Memory B cell (primary cell): ENCODE data around the gene TPGS1.

Source experiments
- ATAC-seq: fragments of 150-1000 bp; cut with Tn5 transposase; 2 replicates; pipeline ENCODE4 v1.10.0; 2021; ENCODE audit warnings: low read depth, mild to moderate bottlenecking, moderate library complexity
- DNase-seq, 2 donors: peaks; one replicate each; pipeline ENCODE4 v3.0.0; 2022; ENCODE audit warnings: low spot score in 2 of 2
- H3K27ac Mint-ChIP-seq: one replicate; pipeline ENCODE4 v1.8.0; 2022; ENCODE audit warnings: mild to moderate bottlenecking, moderate library complexity, mixed read lengths
- H3K27me3 Mint-ChIP-seq: one replicate; pipeline ENCODE4 v1.8.0; 2022; ENCODE audit warnings: mixed read lengths
- H3K36me3 Mint-ChIP-seq: one replicate; pipeline ENCODE4 v1.8.0; 2022; ENCODE audit warnings: mild to moderate bottlenecking, mixed read lengths
- H3K4me1 Mint-ChIP-seq: one replicate; pipeline ENCODE4 v1.8.0; 2022; ENCODE audit warnings: mixed read lengths
- H3K4me3 Mint-ChIP-seq: one replicate; pipeline ENCODE4 v1.8.0; 2022; ENCODE audit warnings: mild to moderate bottlenecking, moderate library complexity, mixed read lengths
- H3K9me3 Mint-ChIP-seq: one replicate; pipeline ENCODE4 v1.8.0; 2022; ENCODE audit warnings: mixed read lengths

The TPGS1 gene

DNA sequence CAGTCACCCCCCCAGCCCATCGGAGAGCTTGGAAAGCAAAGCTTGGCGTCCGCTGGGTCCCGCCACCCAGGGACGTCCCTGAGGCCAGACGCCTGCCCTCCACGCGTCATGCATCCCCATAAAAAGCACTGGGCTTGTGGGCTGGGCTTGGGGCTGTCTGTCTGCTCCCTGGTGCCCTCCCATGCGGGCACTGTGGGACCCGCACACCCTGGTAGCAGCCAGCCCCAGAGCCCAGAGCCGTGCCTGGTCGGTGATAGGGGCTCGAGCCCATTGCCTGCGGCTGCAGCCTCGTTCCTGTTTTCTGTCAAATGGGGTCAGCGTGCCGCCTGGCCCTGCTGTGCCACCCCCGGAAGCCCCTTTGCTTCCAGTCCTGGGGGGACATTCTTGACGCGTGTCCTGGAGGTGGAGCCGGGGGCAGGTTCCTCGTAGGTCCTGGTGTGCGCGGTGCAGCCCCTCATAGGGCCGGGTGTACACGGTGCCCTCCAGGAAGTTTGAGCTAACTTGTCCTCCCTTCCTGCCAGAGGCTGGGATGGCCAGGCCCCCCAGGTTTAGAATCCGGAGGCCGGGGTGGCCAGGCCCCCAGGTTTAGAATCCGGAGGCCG, 32.2 kb downstream of the TPGS1 start:
- H3K27ac Mint-ChIP-seq, result no peak overlapping the region
- H3K36me3 Mint-ChIP-seq, result peaks cover 7% of the 10 kb centered on the region
- no peak for ATAC-seq
- no peaks in the 10 kb centered on the region for H3K27me3 Mint-ChIP-seq
- peaks cover 4% of the 10 kb centered on the region for H3K4me1 Mint-ChIP-seq
- H3K4me3 Mint-ChIP-seq, result no peak overlapping the region
- H3K9me3 Mint-ChIP-seq, result no peaks in the 10 kb centered on the region
- DNase-seq, result no peak

DNA sequence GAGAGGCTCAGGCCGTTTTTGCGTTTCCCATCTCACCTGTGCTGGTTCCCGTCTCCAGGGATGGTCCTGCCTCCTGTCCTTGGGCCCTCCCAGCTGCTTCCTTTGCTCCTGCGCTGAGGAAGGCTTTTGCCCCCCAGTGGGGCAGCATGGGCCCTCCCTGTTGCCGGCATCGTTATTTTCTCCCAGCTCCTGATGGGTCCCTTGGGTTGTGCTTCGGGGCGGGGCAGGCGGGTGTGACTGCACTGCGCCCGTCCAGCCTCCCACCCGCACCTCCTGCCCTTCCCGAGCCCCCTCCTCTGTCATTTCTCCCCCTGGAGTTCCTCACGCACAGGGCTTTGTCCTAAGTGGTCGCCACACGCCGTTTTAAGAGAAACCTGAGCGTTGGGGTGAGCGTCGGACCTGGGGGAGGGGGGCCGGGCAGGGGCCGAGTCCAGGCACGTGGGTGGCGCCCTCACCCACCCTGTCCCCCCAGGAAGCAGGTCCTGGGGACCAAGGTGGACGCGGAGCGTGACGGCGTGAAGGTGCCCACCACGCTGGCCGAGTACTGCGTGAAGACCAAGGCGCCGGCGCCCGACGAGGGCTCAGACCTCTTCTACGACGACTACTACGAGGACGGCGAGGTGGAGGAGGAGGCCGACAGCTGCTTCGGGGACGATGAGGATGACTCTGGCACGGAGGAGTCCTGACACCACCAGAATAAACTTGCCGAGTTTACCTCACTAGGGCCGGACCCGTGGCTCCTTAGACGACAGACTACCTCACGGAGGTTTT, 33.8 kb downstream of the TPGS1 start:
- Mint-ChIP-seq H3K4me3 (no peak overlapping the region), H3K4me1 (peaks cover 2% of the 10 kb centered on the region), H3K27ac (no peak overlapping the region), H3K9me3 (peaks cover 2% of the 10 kb centered on the region), H3K36me3 (peaks cover 4% of the 10 kb centered on the region), H3K27me3 (peaks cover 6% of the 10 kb centered on the region)
- no peak for ATAC-seq
- DNase-seq, result no peak

DNA sequence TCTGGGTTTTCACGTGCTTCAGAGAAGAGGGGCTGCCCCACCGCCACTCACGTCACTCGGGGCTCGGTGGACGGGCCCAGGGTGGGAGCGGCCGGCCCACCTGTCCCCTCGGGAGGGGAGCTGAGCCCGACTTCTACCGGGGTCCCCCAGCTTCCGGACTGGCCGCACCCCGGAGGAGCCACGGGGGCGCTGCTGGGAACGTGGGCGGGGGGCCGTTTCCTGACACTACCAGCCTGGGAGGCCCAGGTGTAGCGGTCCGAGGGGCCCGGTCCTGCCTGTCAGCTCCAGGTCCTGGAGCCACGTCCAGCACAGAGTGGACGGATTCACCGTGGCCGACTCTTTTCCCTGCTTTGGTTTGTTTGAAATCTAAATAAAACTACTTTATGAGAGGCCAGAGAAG, 34.4 kb downstream of the TPGS1 start:
- DNase-seq (no peak), ATAC-seq (no peak)
- Mint-ChIP-seq H3K4me3 (no peak overlapping the region), H3K9me3 (peaks cover 2% of the 10 kb centered on the region), H3K4me1 (peaks cover 2% of the 10 kb centered on the region), H3K27ac (no peak overlapping the region), H3K36me3 (peaks cover 3% of the 10 kb centered on the region), H3K27me3 (peaks cover 6% of the 10 kb centered on the region)

DNA sequence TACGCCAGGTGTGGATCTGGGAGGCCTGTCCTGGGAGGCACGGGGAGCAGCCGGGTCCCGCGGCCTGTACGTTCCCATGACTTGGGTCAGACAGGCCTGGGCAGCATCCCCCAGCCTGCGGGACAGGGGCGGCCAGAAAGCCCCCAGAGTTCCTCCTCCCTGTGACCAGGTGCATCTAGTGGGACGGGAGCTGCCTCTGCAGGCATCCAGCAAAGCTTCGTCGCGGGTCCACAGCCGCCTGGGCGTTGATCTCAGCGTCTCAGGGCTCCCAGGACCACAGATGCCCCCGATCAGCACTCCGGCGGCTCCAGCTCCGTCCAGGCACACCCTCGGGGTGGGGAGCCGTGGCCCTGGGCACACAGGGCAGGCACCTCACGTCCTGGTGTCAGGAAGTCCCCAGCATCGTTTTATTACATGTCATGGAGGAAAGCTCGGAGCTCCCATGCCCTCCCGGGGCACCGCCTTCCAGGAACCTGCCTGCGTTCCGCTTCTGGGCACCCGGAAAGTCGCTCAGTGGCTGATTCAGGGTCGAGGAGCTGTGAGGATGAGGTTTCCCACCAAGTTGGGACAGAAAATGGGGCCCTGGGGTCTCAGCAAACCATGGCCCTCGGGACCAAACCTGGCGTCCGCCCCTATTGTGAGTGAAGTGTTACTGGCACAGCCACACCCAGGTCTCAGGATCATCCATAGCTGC, 35.0 kb downstream of the TPGS1 start:
- no peak for ATAC-seq
- H3K4me1 Mint-ChIP-seq, result peaks cover 2% of the 10 kb centered on the region
- H3K4me3 Mint-ChIP-seq, result no peak overlapping the region
- peaks cover 6% of the 10 kb centered on the region for H3K27me3 Mint-ChIP-seq
- H3K36me3 Mint-ChIP-seq, result peaks cover 2% of the 10 kb centered on the region
- peaks cover 2% of the 10 kb centered on the region for H3K9me3 Mint-ChIP-seq
- no peak overlapping the region for H3K27ac Mint-ChIP-seq
- DNase-seq, result no peak

DNA sequence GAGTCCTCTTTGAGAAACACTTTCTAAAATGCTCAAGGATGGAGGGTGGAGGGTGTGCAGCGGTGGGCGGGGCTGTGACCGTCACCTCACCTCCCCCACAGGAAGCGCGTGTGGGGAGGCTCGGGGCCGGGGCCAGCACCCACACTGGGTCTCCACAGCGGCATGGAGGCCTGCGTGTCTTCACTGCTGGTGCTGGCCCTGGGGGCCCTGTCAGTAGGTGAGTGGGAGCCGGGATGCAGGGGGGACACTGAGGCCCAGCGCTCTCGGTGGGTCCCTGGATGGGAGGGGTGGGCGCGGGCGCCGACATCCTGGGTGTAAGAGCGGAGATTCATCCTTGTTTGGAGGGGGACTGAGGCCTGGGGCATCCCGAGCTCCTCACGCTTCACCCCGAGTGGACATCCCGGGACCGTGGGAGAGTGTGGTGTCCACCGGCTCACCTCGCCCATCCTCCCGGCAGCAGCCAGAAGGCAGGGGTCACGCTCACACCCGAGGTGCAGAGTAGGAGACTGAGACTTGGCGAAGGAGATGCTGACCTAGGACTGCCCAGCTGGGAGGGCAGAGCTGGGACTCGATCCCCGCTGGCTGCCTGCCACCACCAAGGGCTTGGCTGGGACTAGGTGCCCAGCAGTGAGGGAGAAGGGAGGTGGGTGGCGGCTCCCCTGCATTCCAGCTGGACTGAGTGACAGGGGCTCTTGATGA, 36.8 kb downstream of the TPGS1 start, which contains the start of gene GZMM:
Gene GZMM, plus strand, starts transcription at position 144 of the 699 bp plus-strand sequence. Its CDS starts 19 bp downstream, at position 163.
- peaks cover 8% of the 10 kb centered on the region for H3K27me3 Mint-ChIP-seq
- DNase-seq (no peak), ATAC-seq (peak; percentile 60)
- H3K36me3 Mint-ChIP-seq, result no peaks in the 10 kb centered on the region
- H3K4me3 Mint-ChIP-seq, result no peak within 1 kb of the TSS
- H3K4me1 Mint-ChIP-seq, result peaks cover 2% of the 10 kb centered on the region
- no peak within 1 kb of the TSS for H3K27ac Mint-ChIP-seq
- peaks cover 2% of the 10 kb centered on the region for H3K9me3 Mint-ChIP-seq

DNA sequence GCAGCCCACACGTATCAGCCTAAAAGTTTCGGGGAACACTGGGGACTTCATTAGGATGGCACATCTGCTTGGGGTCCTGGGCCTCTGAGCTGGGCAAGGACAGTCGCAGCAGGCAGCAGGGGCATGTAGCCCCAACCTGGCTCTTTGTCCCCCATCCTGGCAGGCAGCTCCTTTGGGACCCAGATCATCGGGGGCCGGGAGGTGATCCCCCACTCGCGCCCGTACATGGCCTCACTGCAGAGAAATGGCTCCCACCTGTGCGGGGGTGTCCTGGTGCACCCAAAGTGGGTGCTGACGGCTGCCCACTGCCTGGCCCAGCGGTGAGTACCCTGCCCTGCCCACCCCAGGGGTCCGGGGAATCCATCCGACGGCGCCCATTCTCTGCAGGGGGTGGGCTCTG, 39.8 kb downstream of the TPGS1 start:
- H3K4me1 Mint-ChIP-seq, result peaks cover 2% of the 10 kb centered on the region
- no peaks in the 10 kb centered on the region for H3K36me3 Mint-ChIP-seq
- no peak for ATAC-seq

DNA sequence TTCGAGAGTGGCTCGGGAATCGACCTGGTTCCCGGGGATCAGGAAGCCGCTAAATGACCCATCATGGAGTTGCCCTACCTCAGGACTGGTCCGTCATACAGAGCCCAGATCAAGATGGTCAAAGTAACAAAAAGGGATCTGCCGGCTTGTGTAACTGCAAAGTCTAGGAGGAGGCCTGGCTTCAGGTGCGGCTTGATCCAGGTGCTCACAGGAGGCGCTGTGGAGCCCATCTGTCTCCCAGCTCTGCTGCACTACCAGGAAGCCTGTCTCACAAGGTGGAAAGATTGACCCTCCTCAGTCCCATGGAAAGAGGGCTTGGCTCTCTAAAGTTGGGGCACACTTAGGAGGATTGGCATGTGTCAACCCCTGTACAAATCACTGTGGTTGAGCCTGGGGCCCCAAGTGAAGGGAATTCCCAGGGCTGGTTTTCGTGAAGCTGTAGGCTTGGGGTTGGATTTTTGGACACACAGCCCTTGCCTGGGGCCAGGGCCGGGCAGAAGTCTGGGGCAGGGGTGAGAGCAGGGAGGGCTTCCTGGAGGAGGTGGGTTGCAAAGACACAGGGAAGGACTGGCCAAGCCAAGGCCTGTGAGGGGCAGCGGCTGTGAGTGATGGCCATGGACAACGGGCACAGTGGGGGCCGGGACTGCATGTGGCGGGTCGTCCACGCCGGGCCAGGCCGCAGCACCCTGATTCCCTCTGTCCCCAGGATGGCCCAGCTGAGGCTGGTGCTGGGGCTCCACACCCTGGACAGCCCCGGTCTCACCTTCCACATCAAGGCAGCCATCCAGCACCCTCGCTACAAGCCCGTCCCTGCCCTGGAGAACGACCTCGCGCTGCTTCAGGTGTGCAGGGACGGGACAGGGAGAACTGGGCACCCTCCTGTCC, 40.8 kb downstream of the TPGS1 start:
- Mint-ChIP-seq H3K4me3 (no peak overlapping the region), H3K27ac (no peak overlapping the region), H3K4me1 (peaks cover 2% of the 10 kb centered on the region), H3K36me3 (no peaks in the 10 kb centered on the region), H3K27me3 (peaks cover 11% of the 10 kb centered on the region), H3K9me3 (peaks cover 2% of the 10 kb centered on the region)
- ATAC-seq, result no peak
- DNase-seq, result no peak

More for the DNA sequence above, 39.8 kb downstream of the TPGS1 start:
- no peak overlapping the region for H3K4me3 Mint-ChIP-seq
- peaks cover 10% of the 10 kb centered on the region for H3K27me3 Mint-ChIP-seq
- H3K27ac Mint-ChIP-seq, result no peak overlapping the region
- H3K9me3 Mint-ChIP-seq, result peaks cover 2% of the 10 kb centered on the region
- DNase-seq, result no peak

DNA sequence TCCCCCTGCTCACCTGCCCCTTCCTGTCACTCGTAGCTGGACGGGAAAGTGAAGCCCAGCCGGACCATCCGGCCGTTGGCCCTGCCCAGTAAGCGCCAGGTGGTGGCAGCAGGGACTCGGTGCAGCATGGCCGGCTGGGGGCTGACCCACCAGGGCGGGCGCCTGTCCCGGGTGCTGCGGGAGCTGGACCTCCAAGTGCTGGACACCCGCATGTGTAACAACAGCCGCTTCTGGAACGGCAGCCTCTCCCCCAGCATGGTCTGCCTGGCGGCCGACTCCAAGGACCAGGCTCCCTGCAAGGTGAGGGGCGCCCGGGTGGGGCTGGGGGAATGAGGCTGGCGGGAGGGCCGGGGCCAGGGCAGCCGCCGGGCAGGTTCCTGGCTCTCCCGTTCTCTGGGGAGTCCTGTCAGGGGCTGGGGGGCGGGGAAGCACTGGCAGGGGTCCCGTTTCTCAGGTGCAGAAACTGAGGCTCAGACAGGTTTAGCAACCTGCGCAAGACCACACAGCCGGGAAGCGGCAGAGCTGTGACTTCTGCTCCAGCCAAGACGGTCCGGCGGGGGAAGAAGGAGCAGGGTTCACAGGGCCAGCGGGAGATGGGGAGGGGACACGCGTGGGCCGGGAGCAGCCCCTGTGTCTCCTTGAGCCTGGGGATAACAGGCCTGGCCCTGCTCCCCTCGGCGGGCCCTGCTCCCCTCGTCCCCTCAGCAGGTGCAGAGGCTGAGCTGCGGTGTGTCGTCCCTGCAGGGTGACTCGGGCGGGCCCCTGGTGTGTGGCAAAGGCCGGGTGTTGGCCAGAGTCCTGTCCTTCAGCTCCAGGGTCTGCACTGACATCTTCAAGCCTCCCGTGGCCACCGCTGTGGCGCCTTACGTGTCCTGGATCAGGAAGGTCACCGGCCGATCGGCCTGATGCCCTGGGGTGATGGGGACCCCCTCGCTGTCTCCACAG, 41.9 kb downstream of the TPGS1 start:
- no peak for ATAC-seq
- Mint-ChIP-seq H3K4me1 (peaks cover 2% of the 10 kb centered on the region), H3K27ac (no peak overlapping the region), H3K27me3 (peaks cover 11% of the 10 kb centered on the region), H3K9me3 (peaks cover 2% of the 10 kb centered on the region), H3K36me3 (no peaks in the 10 kb centered on the region), H3K4me3 (no peak overlapping the region)
- DNase-seq, result no peak

DNA sequence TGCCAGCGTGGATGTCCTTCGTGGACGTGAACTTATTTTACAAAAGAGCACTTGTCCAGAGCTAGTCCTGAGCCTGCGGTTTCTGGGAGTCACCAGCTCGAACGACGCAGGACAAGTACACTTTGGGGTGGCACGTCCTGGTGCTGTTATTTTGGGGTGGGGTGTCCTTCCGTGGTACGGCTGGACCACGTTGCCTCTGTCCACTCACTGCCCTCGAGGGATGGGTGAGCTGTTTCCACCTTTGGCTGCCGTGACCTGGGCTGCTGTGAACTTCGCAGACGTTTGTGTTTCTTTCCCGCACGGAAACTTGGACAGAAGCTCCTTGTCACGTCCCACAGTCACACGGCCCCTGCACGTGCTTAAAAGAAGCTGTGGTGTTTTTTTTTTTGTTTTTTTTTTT, 47.5 kb downstream of the TPGS1 start:
- Mint-ChIP-seq H3K36me3 (no peaks in the 10 kb centered on the region), H3K27ac (no peak overlapping the region), H3K27me3 (peaks cover 8% of the 10 kb centered on the region), H3K9me3 (no peaks in the 10 kb centered on the region), H3K4me3 (no peak overlapping the region), H3K4me1 (no peaks in the 10 kb centered on the region)
- DNase-seq (no peak), ATAC-seq (no peak)

DNA sequence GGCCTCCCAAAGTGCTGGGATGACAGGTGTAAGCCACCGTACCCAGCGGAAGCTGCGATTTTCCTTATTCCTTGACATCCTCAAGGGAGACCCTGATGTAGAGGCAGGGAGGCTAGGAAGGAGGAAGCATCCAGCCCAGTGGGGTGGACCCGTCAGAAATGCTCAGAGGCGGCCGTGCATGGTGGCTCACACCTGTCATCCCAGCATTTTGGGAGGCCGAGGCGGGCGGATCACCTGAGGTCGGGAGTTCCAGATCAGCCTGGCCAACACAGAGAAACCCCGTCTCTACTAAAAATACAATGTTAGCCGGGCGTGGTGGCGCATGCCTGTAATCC, 48.1 kb downstream of the TPGS1 start:
- no peak overlapping the region for H3K4me3 Mint-ChIP-seq
- no peak for DNase-seq

DNA sequence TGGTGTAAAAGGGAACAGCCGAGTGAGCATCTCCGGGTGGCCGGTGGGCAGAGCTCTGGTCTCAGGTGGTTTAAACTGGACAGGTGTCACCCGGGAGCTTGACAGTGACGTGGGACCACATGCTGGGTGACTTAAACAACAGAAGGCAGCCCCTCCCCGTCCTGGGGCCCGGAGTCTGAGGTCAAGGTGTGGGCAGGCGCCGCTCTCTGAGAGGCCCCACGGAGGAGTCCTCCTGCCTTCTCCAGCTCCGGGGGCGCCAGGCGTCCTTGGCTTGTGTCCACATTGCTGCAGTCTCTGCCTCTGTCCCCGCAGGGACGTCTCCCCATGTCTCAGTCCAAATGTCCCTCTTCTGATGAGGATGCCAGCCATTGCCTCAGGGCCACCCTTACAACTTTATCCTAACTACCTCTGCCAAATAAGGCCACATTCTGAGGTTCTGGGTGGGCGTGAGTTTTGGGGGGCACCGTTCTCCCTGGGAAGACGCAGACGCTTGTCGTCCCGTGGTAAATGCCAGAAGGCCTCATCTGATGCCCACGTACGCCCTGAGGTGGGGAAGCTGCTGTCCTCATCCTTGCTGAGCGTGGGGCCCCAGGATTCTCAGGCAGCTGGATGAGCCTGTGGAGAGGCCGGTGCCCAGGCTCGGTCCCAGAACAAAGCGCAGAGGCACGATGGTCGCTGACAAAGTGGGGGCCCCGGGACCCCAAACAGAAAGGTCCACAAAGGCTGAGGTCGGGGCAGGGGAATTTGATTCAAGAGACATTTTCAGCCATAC, 49.5 kb downstream of the TPGS1 start:
- no peaks in the 10 kb centered on the region for H3K9me3 Mint-ChIP-seq
- no peak overlapping the region for H3K27ac Mint-ChIP-seq
- H3K36me3 Mint-ChIP-seq, result no peaks in the 10 kb centered on the region
- H3K27me3 Mint-ChIP-seq, result peaks cover 7% of the 10 kb centered on the region
- H3K4me1 Mint-ChIP-seq, result no peaks in the 10 kb centered on the region
- no peak overlapping the region for H3K4me3 Mint-ChIP-seq
- ATAC-seq (no peak), DNase-seq (no peak)

More for the DNA sequence above, 48.1 kb downstream of the TPGS1 start:
- Mint-ChIP-seq H3K9me3 (no peaks in the 10 kb centered on the region), H3K27ac (no peak overlapping the region), H3K36me3 (no peaks in the 10 kb centered on the region), H3K27me3 (peaks cover 8% of the 10 kb centered on the region), H3K4me1 (no peaks in the 10 kb centered on the region)
- no peak for ATAC-seq
